OCI-LY1 (cell line): ENCODE data around the gene OR5M3.

Experiments used
- EZH2 ChIP-seq: fragments of 200-600 bp; sonication (generic), shearing (Covaris generic); IDR thresholded peaks from 2 replicates; pipeline ENCODE4 v1.8.0; 2017; ENCODE audit warnings: borderline replicate concordance, mixed run types, mild to moderate bottlenecking, antibody characterized with exemption, low read length, moderate library complexity, mixed read lengths
- TF ChIP-seq, protein P1 (sequence below): fragments of 200-600 bp; sonication (generic), shearing (Covaris generic); IDR thresholded peaks from 2 replicates; pipeline ENCODE4 v1.5.1; 2017; ENCODE audit warnings: mild to moderate bottlenecking, antibody characterized with exemption, low read length, moderate library complexity, mixed read lengths

DNA sequence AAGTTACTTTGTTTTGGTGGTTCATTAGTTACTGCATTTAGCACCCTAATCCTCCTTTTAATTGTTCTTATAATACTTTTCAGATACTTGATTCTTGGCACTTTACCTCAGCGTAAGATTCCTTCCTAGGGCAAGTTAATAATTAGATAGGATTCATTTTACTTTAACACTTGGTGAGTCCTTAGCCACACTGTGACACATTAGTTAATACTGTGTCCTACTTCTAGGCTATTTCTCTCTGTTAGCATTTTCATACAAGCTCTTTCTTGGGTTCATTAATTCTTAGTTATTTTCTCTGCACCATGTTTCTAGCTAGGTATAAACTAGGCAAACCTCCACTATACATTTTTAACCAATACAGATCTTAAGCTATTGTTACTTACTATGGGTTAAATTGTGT, 16.1 kb downstream of the OR5M3 start:
- TF ChIP-seq, protein P1, sequence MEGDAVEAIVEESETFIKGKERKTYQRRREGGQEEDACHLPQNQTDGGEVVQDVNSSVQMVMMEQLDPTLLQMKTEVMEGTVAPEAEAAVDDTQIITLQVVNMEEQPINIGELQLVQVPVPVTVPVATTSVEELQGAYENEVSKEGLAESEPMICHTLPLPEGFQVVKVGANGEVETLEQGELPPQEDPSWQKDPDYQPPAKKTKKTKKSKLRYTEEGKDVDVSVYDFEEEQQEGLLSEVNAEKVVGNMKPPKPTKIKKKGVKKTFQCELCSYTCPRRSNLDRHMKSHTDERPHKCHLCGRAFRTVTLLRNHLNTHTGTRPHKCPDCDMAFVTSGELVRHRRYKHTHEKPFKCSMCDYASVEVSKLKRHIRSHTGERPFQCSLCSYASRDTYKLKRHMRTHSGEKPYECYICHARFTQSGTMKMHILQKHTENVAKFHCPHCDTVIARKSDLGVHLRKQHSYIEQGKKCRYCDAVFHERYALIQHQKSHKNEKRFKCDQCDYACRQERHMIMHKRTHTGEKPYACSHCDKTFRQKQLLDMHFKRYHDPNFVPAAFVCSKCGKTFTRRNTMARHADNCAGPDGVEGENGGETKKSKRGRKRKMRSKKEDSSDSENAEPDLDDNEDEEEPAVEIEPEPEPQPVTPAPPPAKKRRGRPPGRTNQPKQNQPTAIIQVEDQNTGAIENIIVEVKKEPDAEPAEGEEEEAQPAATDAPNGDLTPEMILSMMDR = no peak
- TF ChIP-seq EZH2 = no peak
